ENCODE measurements around the gene CDIPT.

GRCh38 chr16:29906520-29907244 is 43.7 kb upstream of the CDIPT start:
- no peak for TF ChIP-seq CTCF (conservative IDR thresholded peaks at IDR 0.05; ENCODE audit: low read depth, low read length)
- TF ChIP-seq EZH2 (IDR thresholded peaks at IDR 0.05; ENCODE audit: low read length, unreplicated experiment) = no peak
